Measurements from ENCODE around the gene VWA1.
"Not testable (repeated sequence)": the region's sequence is repeated elsewhere in the genome, so short reads cannot be mapped to it uniquely, and the experiment has no call there.

DNA sequence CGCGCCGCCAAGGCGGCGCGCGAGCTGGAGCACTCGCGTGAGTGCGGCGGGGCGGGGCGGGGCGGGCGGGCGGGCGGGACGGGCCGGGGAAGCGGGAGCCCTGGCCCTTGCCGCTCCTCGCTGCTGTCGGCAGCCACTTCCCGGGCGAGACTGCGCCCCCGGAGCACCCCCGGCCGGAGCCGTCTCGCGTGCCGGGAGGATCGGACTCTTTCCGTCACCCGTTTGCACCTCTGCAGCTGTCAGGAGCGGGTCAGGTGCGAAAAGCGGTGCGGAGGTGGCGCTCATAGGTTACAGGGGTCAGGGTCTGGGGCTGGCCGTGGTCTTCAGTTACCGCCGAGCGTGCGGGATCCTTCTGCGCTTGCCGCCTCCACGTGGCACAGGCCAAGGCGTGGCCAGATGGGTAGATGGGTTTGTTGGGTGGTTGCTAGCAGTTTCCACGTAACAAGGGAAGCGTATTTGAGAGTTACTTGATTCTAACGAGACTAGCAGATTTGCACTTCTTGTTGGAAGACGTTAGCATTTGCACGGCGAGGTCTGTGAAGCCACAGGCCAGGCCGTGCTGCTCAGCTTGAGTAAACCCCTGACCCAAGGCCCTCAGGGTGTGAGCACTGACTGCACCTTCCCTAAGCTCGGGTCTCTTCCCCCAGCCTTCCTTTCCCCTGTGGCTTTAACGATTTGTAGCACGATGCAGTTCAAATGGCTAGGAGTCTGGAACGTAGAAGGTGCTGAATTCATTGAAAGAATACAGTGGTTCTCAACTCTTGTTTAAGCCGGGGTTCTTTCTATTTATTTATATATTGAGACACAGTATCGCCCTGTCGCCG lies 36.8 kb downstream of the VWA1 start:
- TF ChIP-seq, protein P1, sequence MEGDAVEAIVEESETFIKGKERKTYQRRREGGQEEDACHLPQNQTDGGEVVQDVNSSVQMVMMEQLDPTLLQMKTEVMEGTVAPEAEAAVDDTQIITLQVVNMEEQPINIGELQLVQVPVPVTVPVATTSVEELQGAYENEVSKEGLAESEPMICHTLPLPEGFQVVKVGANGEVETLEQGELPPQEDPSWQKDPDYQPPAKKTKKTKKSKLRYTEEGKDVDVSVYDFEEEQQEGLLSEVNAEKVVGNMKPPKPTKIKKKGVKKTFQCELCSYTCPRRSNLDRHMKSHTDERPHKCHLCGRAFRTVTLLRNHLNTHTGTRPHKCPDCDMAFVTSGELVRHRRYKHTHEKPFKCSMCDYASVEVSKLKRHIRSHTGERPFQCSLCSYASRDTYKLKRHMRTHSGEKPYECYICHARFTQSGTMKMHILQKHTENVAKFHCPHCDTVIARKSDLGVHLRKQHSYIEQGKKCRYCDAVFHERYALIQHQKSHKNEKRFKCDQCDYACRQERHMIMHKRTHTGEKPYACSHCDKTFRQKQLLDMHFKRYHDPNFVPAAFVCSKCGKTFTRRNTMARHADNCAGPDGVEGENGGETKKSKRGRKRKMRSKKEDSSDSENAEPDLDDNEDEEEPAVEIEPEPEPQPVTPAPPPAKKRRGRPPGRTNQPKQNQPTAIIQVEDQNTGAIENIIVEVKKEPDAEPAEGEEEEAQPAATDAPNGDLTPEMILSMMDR (conservative IDR thresholded peaks at IDR 0.05), result not testable (repeated sequence)
- not testable (repeated sequence) for TF ChIP-seq ZFX (IDR thresholded peaks at IDR 0.05)
